Activated naive CD4-positive, alpha-beta T cell treated with anti-CD3 and anti-CD28 coated beads, Interleukin-2, amount 50 U/mL, for 72 hours (primary cell): Measurements from ENCODE around the gene SRSF7. TPM values are rescaled to one million over a fixed set of nuclear protein-coding genes. Genes with fewer than 3 reads are reported as not detected.
A peak's percentile ranks its signal among the peaks of the same experiment; 100 is the strongest.

Source experiments
- ATAC-seq, 2 donors: fragments of 150-1000 bp; cut with Tn5 transposase; 2 replicates each; pipeline ENCODE4 v1.10.0; 2021; ENCODE audit warnings: mild to moderate bottlenecking in 2 of 2, moderate library complexity in 2 of 2
- DNase-seq, 2 donors: peaks; one replicate each; pipeline ENCODE4 v3.0.0; 2021 to 2022; ENCODE audit warnings: low spot score in 2 of 2
- H3K27ac Mint-ChIP-seq, 2 donors: one replicate each; pipeline ENCODE4 v1.8.0; 2022; ENCODE audit warnings: mild to moderate bottlenecking in 2 of 2, mixed read lengths in 2 of 2
- H3K36me3 Mint-ChIP-seq, 2 donors: one replicate each; pipeline ENCODE4 v1.8.0; 2022; ENCODE audit warnings: mixed read lengths in 2 of 2
- H3K9me3 Mint-ChIP-seq, 2 donors: one replicate each; pipeline ENCODE4 v1.8.0; 2022; ENCODE audit warnings: mixed read lengths in 2 of 2
- total RNA-seq, 2 donors: library from RNA; stranded (reverse); gene quantifications; one replicate each; pipeline ENCODE4 v1.2.3, GENCODE V29; 2022

The SRSF7 gene
- total RNA-seq, 2 donors from 2014 or later: 236 to 294 TPM

GRCh38 chr2:38700881-38701458 lies 50.2 kb downstream of the SRSF7 start:
- DNase-seq (no peak), ATAC-seq (peak in 1 of 2 donors; percentile 26)
- no peaks in the 10 kb centered on the region for H3K9me3 Mint-ChIP-seq
- H3K36me3 Mint-ChIP-seq: peaks cover 6 to 35% of the 10 kb centered on the region in 2 donors
- H3K27ac Mint-ChIP-seq: peak overlapping the region; percentile 0 to 83

- H3K36me3 Mint-ChIP-seq: peaks cover 3 to 31% of the 10 kb centered on the region in 2 donors
- no peak for DNase-seq
Measured at GRCh38 chr2:38700113-38700785, 50.9 kb downstream of the SRSF7 start.

GRCh38 chr2:38698467-38699003 lies 52.6 kb downstream of the SRSF7 start:
- Mint-ChIP-seq H3K36me3 (peaks cover 5 to 30% of the 10 kb centered on the region in 2 donors), H3K9me3 (no peaks in the 10 kb centered on the region), H3K27ac (no peak overlapping the region)
- DNase-seq (no peak), ATAC-seq (no peak)

More at GRCh38 chr2:38700113-38700785, 50.9 kb downstream of the SRSF7 start:
- ATAC-seq: peak in 1 of 2 donors; percentile 74
- Mint-ChIP-seq H3K27ac (peak overlapping the region; percentile 0 to 83), H3K9me3 (no peaks in the 10 kb centered on the region)

DNA sequence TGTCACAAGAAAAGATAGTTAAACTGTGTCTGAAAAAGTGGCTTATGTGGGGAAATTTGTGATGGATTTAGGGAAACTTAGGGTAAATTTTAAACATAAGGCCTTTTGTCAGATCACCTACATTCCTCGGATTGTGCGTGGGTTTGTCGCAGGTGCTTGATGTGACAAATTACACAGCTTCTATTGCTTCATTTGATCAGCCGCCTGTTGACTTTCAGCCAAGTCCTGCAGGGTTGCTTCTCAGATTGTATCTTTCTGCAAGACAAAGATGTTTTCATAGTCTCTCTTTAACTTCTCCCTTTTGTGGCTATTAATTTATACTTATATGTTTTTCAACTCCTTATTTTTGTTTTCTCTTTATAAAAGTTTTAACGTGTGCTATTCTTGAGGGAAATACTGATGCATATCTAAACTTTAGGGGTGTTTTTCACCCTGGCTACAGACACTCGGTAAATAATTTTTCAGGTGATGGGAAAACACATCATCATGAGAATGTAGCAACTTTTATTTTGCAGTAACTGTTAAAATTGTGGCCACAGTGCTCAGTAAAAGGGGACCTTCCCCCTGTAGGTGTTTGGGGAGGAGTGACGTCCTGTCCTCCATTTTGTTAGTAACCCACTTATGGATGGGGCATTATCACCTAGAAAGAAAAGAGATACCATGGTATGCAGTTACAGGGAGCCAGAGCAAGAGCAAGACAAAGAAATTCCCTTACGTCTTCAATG lies 53.9 kb downstream of the SRSF7 start:
- Mint-ChIP-seq H3K36me3 (peaks cover 10 to 34% of the 10 kb centered on the region in 2 donors), H3K9me3 (no peaks in the 10 kb centered on the region), H3K27ac (peak overlapping the region; percentile 15 to 58)
- ATAC-seq: peak; percentile 41 to 43
- DNase-seq: no peak

Other genes starting within 250 kb of the SRSF7 start
- 10 to 100 TPM; 49.1 to 61.8 TPM for gene HNRNPLL, start 148.4 kb downstream of the SRSF7 start, total RNA-seq
- gene GALM, start 85.2 kb downstream of the SRSF7 start, total RNA-seq: 10 to 100 TPM; 16.1 to 45.0 TPM
- 10 to 100 TPM; 23.8 to 25.4 TPM for gene GEMIN6, start 26.8 kb upstream of the SRSF7 start, total RNA-seq
- 10 to 100 TPM; 14.4 to 14.8 TPM for gene DHX57, start 124.6 kb upstream of the SRSF7 start, total RNA-seq
- 1 to 10 TPM; 3.8 to 7.6 TPM for gene MORN2, start 124.6 kb upstream of the SRSF7 start, total RNA-seq
- gene ARHGEF33, start 138.5 kb upstream of the SRSF7 start, total RNA-seq: under 1 TPM; 0.14 to 0.19 TPM